Erythroblast (primary cell): ENCODE measurements around the gene AFF3.

Experiments
- GATA1 ChIP-seq: IDR thresholded peaks from 2 replicates; pipeline ENCODE4 v1.6.1; 2011; ENCODE audit warnings: low read depth, mild to moderate bottlenecking, control low read depth, low read length, moderate library complexity
- POLR2A ChIP-seq: IDR thresholded peaks from 2 replicates; pipeline ENCODE4 v1.6.1; 2011; ENCODE audit warnings: mild to moderate bottlenecking, low read length

- TF ChIP-seq POLR2A = no peak
- no peak for TF ChIP-seq GATA1
Measured at GRCh38 chr2:99984799-99985515, 157.4 kb downstream of the AFF3 start.
